K562 (cell line): ENCODE measurements around the gene PRODH.
"Not testable (repeated sequence)": the region's sequence is repeated elsewhere in the genome, so short reads cannot be mapped to it uniquely, and the experiment has no call there.

Experiments
- ARID2 ChIP-seq: fragments of 450-650 bp; IDR thresholded peaks from 2 replicates; pipeline ENCODE4 v1.6.1; 2017; ENCODE audit warnings: antibody characterized with exemption, mild to moderate bottlenecking
- CBFB ChIP-seq: sonication (generic); formaldehyde crosslinking; IDR thresholded peaks from 2 replicates; pipeline ENCODE4 v1.4.0; 2020; ENCODE audit warnings: mild to moderate bottlenecking, missing genetic modification reagents
- EGR1 ChIP-seq: fragments of 450-650 bp; conservative IDR thresholded peaks from 2 replicates; pipeline ENCODE4 v1.6.1; 2017; ENCODE audit warnings: mild to moderate bottlenecking
- EP300 ChIP-seq: IDR thresholded peaks from 2 replicates; pipeline ENCODE4 v1.6.1; 2012; ENCODE audit warnings: low read length, improper control_type of control experiment
- GABPB1 ChIP-seq: sonication (generic); formaldehyde crosslinking; IDR thresholded peaks from 2 replicates; pipeline ENCODE4 v1.8.0; 2022; ENCODE audit warnings: mild to moderate bottlenecking, missing genetic modification reagents
- POLR2A ChIP-seq: fragments of 450-650 bp; conservative IDR thresholded peaks from 2 replicates; pipeline ENCODE4 v1.6.1; 2016
- TCF7L2 ChIP-seq: fragments of 150-350 bp; IDR thresholded peaks from 2 replicates; pipeline ENCODE4 v1.6.1; 2016; ENCODE audit warnings: low read depth, mild to moderate bottlenecking, low read length, moderate library complexity
- YBX1 ChIP-seq: fragments of 450-650 bp; IDR thresholded peaks from 2 replicates; pipeline ENCODE4 v1.7.1; 2016; ENCODE audit warnings: mild to moderate bottlenecking
- TF ChIP-seq, protein P1 (sequence below): fragments of 450-650 bp; IDR thresholded peaks from 2 replicates; pipeline ENCODE4 v1.6.1; 2018; ENCODE audit not compliant: partially characterized antibody
- TF ChIP-seq, protein P2 (sequence below): sonication (generic); formaldehyde crosslinking; IDR thresholded peaks from 2 replicates; pipeline ENCODE4 v1.9.0; 2022; ENCODE audit warnings: mild to moderate bottlenecking, missing genetic modification reagents

- not testable (repeated sequence) for TF ChIP-seq CBFB, EGR1, GABPB1, ARID2, EP300, YBX1, TCF7L2, POLR2A
- TF ChIP-seq, protein P1, sequence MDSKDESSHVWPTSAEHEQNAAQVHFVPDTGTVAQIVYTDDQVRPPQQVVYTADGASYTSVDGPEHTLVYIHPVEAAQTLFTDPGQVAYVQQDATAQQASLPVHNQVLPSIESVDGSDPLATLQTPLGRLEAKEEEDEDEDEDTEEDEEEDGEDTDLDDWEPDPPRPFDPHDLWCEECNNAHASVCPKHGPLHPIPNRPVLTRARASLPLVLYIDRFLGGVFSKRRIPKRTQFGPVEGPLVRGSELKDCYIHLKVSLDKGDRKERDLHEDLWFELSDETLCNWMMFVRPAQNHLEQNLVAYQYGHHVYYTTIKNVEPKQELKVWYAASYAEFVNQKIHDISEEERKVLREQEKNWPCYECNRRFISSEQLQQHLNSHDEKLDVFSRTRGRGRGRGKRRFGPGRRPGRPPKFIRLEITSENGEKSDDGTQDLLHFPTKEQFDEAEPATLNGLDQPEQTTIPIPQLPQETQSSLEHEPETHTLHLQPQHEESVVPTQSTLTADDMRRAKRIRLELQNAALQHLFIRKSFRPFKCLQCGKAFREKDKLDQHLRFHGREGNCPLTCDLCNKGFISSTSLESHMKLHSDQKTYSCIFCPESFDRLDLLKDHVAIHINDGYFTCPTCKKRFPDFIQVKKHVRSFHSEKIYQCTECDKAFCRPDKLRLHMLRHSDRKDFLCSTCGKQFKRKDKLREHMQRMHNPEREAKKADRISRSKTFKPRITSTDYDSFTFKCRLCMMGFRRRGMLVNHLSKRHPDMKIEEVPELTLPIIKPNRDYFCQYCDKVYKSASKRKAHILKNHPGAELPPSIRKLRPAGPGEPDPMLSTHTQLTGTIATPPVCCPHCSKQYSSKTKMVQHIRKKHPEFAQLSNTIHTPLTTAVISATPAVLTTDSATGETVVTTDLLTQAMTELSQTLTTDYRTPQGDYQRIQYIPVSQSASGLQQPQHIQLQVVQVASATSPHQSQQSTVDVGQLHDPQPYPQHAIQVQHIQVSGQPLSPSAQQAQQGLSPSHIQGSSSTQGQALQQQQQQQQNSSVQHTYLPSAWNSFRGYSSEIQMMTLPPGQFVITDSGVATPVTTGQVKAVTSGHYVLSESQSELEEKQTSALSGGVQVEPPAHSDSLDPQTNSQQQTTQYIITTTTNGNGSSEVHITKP: not testable (repeated sequence)
- TF ChIP-seq, protein P2, sequence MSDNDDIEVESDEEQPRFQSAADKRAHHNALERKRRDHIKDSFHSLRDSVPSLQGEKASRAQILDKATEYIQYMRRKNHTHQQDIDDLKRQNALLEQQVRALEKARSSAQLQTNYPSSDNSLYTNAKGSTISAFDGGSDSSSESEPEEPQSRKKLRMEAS (CRISPR knock-in tag): not testable (repeated sequence)
Observed at GRCh38 chr22:18960166-18960820, 24.2 kb upstream of the PRODH start.
